HG02678 (cell line): ENCODE measurements around the gene TP53AIP1.

Experiments used
- ATAC-seq: cut with Tn5 transposase; IDR thresholded peaks from one replicate; pipeline ENCODE4 v1.9.1; 2021; ENCODE audit warnings: mild to moderate bottlenecking, moderate library complexity; ENCODE audit not compliant: unreplicated experiment

TP53AIP1 gene

DNA sequence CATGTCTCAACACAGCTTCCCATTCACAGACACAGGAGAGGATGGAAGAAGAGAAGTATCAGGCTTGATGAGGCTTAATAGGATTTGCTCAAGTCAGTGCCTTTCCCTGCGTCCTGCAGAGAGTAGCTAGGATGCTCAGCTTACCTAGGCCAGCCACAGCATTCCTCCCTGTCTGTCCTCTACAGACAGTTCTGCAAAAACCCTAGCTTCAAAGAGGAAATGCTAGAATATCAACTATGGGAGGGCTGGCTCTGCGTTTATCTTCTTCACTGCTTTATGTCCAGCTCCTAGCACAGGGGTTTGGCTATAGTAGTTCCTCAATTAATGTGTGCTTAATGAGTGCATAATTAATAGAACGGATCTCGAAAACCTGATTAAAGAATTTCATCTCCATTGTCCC lies 35.1 kb downstream of the TP53AIP1 start:
- ATAC-seq = no peak

DNA sequence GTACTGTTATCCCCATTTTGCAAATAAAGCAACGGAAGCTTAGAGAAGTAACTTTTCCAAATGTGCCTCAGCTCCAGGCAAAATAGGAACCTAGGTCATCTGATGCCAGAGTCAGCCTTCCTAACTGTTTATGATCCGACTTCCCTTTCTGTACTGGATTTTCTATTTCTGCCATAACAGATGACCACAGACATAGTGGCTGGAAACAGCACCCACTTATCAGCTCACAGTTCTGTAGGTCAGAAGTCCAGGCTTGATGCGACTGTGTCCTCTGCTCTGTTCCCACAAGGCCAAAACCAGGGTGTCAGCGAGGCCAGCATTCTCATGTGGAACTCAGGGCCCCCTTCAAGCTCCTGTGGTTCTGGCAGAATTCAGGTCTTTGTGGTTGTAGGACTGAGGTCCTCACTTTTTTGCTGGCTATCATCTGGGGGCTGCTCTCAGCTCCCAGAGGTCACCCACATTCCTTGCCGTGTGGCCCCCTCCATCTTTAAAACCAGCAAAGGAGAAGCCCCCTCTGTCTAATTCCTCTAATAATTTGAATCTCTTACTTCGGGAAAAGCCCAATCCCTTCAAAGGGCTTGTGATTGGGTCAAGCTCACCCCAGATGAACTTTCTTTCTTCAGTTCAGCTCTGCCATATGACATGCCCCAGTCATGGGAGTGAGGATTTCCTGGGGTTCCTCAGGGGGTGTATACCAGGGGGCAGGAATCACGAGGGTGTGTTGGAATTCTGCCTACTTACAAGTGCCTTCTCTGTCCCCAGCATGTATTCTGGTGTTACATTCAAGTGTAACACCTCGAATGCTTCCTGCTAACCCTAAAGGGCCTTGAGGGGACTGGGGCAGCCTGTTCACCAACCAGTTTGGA lies 36.3 kb downstream of the TP53AIP1 start:
- ATAC-seq = no peak

DNA sequence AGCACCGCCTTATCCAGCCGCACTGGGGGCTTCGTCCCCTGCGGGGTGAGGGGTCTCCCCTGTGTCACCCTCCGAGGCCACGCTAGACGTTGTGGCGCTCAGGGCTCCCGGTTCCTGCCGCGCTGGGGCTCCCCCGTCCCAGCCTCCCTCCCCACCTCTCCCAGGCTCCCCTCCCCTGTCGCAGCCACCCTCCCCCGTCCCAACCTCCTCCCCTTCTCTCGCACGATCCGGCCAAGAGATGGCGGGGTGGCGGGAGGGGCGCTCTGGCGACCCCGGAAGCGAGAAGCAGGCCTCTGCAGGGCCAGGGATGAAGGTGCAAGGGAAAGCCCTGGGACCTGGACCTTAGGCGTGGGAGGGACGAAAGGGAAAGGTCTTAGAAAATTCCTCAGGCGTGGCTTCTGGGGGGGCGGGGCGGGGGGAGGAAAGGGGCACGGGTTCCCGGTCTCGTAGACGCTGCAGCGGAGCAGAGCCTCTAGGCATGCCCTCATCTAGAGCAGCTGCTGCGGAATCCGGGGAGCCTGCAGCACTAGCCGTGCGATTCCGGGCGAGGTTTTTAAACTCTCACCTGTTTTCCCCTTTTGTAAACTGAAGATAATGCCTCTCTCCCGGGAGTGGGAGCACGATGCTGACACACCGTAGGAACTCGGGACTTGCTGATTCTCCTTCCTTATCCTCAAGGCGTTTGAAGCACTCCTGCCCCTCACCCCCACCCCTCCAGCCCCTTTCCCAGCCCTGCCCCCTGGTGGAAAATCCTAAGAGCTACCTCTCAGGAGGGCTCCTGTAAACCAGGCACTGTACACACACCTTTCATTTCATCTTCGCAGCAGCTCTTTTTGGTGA lies 37.1 kb downstream of the TP53AIP1 start:
- ATAC-seq = peak; percentile 48

GRCh38 chr11:128904656-128905344 lies 37.9 kb downstream of the TP53AIP1 start:
- peak; percentile 47 for ATAC-seq

DNA sequence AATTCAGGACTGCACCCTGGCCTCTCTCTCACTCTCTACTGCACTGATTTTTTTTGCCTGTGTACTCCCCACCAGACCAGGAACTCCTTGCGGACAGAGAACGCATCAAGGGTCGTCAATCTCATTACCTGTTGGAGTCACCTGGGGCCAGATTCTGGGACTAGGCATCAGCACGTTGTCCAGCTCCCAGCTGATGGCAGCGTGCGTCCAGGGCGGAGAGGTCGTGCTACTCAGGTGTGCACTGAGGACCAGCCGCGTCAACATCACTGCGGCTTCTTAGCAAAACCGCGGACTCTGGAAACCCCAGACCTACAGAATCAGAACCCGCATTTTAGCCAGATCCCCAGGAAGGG lies 38.4 kb downstream of the TP53AIP1 start:
- ATAC-seq = no peak

DNA sequence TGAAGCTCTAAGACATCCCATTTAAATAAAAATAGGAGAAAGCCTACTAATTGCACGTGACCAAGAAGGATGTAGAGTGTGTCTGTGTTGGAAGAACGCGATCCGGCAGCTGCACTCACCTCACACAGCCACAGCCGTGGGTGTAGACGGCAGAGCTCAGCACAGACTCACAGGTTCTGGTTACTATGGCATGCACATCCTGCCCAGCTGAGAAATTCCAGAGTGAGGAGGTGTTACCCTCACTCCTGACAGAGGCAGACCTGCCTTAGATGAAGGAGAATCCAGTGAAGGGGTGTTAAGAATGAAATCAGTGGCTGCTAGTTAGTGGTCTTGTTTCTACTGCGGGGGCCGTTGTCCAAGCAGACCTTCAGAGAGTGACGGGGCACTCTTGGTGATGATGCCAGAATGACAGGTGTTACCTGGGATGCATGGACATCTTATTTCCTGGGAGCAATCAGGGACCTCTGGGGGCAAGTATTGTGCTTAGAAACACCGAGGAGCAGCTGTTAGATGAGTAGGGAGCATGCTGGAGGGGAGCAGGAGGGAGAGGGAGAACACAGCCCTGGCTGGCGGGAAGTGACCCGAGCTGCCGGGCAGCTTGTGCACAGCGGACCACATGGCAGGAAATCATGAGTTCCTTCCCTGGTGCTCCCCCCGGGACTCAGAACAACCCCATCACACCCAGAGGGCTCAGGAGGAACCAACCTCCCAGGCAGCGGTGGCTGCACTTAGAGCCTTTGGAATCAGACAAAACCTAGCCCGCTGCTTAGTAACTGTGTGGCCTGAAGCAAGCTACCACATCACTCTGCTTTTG lies 39.2 kb downstream of the TP53AIP1 start:
- no peak for ATAC-seq

DNA sequence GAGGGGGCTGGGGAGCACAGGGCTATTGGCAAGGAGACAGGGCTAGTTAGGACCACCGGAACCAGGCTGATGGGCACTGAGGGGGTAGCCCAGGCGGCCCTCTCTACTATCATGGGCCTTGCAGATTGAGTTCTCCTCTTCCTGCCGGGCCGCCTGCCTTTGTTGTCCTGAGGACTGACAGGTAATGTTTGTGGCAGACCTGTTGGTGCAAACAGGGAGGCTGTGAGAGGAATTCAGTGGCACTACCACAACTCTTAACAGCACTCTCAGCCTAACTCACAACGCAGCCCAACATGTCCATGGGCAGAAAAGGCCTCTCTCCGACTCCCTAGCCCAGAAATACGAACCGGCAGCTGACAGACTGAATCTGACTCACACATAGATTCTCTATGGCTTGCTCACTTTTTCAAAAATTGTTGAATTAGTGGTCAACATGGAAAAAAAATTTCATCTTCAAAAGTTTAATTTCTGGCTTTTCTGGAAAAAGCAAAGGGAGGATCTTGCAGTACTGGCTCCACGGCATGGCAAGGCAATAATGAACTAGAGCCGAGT lies 40.1 kb downstream of the TP53AIP1 start:
- no peak for ATAC-seq

DNA sequence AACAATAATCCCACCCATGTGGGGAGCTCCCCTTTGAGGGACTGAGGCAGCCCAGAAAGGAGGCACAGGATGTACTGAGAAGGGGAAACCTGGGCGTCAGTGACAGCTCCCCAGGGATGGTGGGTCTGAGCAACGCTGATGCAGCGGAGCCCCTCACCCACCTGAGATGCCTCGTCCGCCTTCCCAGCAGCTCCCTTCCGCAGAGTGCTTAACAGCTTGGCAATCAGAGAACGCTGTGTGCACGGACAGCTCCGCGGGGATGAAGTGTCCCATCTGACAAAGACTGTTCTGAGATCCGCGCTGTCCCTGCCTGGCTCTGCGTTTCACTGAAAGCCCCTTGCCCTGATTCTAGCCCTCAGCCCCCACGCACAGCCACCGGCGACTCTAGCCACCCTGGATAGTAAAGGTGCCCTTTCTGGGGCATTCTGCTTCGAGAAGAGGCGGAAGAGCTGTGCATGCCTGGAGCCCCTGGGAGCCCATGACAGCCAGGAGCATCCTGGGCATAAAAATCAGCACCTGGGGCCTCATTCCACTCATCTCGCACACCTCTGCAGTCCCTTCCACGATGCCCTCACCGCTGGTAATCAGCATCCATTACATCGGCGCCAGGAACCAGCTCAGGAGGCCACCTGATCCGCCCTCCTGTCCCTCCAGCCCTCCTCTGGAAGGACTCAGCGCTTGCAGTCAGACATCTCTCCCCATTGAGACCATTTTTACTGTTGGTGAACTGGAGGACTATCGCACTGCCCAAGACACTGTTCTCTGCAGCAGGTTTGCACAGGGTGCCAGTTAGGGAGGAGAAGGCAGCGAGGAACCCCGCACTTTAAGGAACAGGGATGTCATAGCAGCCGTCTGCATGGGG lies 40.8 kb downstream of the TP53AIP1 start:
- no peak for ATAC-seq

GRCh38 chr11:128900468-128900867 lies 42.2 kb downstream of the TP53AIP1 start:
- ATAC-seq = no peak

GRCh38 chr11:128898580-128899344 lies 43.9 kb downstream of the TP53AIP1 start:
- ATAC-seq = no peak

DNA sequence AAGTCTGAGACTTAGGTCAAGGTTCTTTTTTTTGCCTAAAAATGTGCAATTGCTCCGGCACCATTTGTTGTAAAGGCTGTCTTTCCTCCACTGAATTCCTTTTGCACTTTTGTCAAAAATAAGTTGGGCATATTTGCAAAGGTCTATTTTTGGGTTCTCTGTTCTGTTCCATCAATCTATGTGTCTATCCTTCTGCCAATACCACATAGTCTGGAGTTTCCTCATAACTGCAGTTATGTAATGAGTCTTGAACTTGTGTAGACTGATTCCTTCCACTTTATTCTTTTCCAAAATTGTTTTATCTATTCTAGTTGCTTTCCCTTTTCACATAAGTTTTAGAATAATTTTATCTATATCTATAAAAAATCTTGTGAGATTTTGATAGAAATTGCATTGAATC lies 44.8 kb downstream of the TP53AIP1 start:
- no peak for ATAC-seq

GRCh38 chr11:128896356-128896755 lies 46.3 kb downstream of the TP53AIP1 start:
- ATAC-seq = no peak

DNA sequence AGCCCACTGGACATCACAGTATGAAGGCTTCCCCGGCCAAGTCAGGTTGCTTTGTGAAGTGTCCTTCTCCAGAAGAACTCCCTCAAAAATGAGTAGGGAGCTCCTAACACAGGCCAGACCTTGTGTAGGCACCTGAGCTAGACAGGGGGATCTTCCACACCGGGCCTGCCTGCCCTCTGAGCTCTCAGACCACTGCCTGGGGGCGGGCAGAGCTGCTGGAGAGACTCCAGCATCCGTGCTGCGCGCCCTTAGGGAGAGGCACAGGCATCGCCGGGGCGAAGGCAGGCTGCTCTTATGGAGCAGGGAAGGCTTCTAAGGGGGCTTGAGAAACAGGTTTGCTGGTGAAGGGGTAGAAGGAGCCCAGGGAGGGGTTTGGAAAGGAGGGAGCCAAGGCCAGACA lies 47.1 kb downstream of the TP53AIP1 start:
- ATAC-seq = no peak

DNA sequence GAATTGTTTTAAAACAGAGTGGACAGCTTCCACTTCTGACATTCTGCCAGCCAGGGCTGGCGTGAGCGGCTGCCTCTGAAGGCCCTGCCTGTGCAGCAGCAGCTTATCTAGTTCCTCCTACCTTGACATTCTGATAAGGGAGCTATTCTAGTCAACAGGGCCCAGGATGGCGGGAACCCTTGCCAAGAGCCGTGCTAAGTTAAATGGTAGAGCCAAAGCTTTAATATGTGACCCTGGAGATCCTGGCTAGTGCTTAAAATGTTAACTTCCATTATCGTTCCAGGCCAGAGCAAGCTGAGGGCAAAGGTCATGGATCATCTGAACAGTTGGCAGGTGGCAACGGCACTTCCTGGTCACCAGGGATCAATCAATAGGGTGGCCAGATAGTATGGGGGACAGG lies 48.0 kb downstream of the TP53AIP1 start:
- ATAC-seq = no peak

- ATAC-seq = peak; percentile 7
Measured at GRCh38 chr11:128894286-128894681, 48.4 kb downstream of the TP53AIP1 start.

DNA sequence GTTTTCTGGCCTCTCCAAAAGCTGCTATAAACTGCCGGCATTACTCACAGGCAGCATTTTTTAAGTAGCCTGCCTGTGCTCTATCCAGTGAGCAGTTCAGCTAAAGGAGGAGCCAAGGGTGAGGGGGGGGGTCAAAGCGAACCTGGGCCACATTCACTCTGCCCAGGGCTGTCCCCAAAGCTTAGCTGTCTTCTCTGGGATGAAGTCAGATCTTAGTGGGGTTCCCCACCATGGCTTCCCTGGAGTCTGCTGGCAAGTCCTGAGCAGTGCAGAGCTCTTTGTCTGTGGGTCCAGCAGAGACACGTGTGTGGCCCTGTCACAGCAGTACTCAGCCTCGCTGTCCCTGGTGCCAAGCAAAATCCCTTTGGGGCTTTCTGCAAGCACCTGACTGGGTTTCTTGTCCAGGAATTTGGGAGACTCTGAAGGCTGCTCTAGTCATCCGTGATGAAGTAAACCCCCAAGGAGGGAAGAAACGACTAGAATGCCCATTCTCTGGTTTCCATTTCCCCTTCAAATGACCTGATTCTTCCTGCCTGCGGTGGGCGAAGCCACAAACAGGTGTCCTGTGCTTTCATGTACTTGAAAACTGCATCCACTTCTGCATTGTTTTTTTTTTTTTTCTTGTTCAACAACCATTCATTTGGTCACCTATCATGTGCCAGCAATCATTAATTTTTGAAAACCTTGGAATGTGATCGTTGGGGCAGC lies 48.9 kb downstream of the TP53AIP1 start:
- peak; percentile 70 for ATAC-seq

DNA sequence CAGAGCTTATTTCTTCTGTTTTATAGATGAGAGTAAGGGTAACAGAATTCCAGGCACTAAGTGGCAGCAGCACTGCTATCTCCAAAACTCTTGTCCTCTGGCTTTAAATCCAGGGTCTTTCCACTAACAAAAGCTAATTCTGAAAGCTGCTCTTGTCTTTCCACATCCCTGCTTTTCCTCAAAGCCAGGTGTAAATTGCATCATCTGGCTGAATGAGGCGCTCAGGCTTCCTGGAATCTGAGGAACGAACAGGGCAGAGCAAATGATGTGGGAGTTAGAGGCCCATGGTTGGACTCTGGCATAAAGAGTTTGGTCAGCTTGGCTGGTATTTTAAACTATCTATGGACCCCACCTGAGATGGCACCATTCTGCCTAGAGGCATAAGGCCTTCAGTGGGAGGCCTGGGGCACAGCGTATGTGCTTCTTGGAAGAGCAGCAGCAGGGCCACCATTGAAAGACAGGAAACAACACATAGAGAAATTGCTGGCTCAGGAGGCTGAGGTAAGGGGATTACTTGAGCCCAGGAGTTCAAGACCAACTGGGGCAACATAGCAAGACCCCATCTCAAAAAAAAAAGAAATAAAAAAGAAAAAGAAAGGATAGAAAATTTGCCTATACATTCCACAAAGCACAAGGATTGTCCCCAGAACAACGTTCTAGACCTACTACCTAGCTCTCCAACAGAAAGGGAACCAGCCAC lies 49.7 kb downstream of the TP53AIP1 start:
- no peak for ATAC-seq
